Measurements from ENCODE around the gene SYT2.
"Not testable (repeated sequence)": the region's sequence is repeated elsewhere in the genome, so short reads cannot be mapped to it uniquely, and the experiment has no call there.

DNA sequence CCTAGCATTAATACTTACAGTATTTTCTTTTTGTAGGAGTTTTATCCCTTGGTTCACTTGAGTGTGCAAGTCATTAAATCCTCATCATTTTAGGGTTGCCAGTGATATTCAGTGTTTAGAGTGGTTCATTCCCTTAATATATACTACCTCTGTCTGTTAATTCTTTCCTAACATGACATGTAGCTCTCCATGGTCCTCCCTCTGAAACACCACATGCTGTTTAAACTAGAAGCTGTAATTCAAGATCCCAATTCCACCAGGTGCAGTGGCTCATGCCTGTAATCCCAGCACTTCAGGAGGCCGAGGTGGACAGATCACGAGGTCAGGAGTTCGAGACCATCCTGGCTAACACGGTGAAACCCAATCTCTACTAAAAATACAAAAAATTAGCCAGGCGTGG is 127.9 kb downstream of the SYT2 start:
- TF ChIP-seq, protein P1, sequence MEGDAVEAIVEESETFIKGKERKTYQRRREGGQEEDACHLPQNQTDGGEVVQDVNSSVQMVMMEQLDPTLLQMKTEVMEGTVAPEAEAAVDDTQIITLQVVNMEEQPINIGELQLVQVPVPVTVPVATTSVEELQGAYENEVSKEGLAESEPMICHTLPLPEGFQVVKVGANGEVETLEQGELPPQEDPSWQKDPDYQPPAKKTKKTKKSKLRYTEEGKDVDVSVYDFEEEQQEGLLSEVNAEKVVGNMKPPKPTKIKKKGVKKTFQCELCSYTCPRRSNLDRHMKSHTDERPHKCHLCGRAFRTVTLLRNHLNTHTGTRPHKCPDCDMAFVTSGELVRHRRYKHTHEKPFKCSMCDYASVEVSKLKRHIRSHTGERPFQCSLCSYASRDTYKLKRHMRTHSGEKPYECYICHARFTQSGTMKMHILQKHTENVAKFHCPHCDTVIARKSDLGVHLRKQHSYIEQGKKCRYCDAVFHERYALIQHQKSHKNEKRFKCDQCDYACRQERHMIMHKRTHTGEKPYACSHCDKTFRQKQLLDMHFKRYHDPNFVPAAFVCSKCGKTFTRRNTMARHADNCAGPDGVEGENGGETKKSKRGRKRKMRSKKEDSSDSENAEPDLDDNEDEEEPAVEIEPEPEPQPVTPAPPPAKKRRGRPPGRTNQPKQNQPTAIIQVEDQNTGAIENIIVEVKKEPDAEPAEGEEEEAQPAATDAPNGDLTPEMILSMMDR (IDR thresholded peaks at IDR 0.05; ENCODE audit: low read depth, low read length, poor library complexity, severe bottlenecking) = not testable (repeated sequence)
- not testable (repeated sequence) for TF ChIP-seq EZH2phosphoT487 (IDR thresholded peaks at IDR 0.05; ENCODE audit: borderline replicate concordance, low read length)

Measured in DOHH2 (cell line).